NCI-H2227 treated with DMSO at 0.1 percent for 48 hours (cell line): ENCODE data around the gene TTC7B.

ENCODE experiments used
- DNase-seq: peaks from one replicate; lab custom pipeline; 2025; lab: John Stamatoyannopoulos, UW

The TTC7B gene

GRCh38 chr14:90508536-90509254 is 307.5 kb downstream of the TTC7B start:
- no peak for DNase-seq

- DNase-seq, result no peak
Observed at GRCh38 chr14:90508036-90508435, 308.2 kb downstream of the TTC7B start.

GRCh38 chr14:90507428-90507827 is 308.8 kb downstream of the TTC7B start:
- DNase-seq, result no peak

GRCh38 chr14:90506748-90507147 is 309.5 kb downstream of the TTC7B start:
- DNase-seq, result no peak

- no peak for DNase-seq
Observed at GRCh38 chr14:90505531-90505930, 310.7 kb downstream of the TTC7B start.

- DNase-seq, result no peak
Observed at GRCh38 chr14:90504643-90505042, 311.6 kb downstream of the TTC7B start.

GRCh38 chr14:90503582-90503981 is 312.6 kb downstream of the TTC7B start:
- DNase-seq, result no peak

- no peak for DNase-seq
Observed at GRCh38 chr14:90502760-90503159, 313.5 kb downstream of the TTC7B start.

- DNase-seq, result no peak
Observed at GRCh38 chr14:90500665-90501370, 315.4 kb downstream of the TTC7B start.

GRCh38 chr14:90499908-90500664 is 316.1 kb downstream of the TTC7B start:
- no peak for DNase-seq

GRCh38 chr14:90499121-90499520 is 317.1 kb downstream of the TTC7B start:
- no peak for DNase-seq

- no peak for DNase-seq
Observed at GRCh38 chr14:90498198-90498597, 318.0 kb downstream of the TTC7B start.

GRCh38 chr14:90496379-90496778 is 319.9 kb downstream of the TTC7B start:
- no peak for DNase-seq

GRCh38 chr14:90495357-90496276 is 320.6 kb downstream of the TTC7B start:
- DNase-seq, result no peak

- DNase-seq, result peak; percentile 4
Observed at GRCh38 chr14:90491911-90492531, 324.2 kb downstream of the TTC7B start.

GRCh38 chr14:90491221-90491885 is 324.9 kb downstream of the TTC7B start:
- peak; percentile 4 for DNase-seq

GRCh38 chr14:90490720-90491050 is 325.5 kb downstream of the TTC7B start:
- DNase-seq, result no peak

GRCh38 chr14:90489916-90490719 is 326.1 kb downstream of the TTC7B start:
- no peak for DNase-seq

GRCh38 chr14:90489306-90489705 is 326.9 kb downstream of the TTC7B start:
- DNase-seq, result no peak

- no peak for DNase-seq
Observed at GRCh38 chr14:90488256-90488655, 328.0 kb downstream of the TTC7B start.
